HCT116 (cell line): ENCODE measurements around the gene F2R. TPM values are rescaled to one million over a fixed set of nuclear protein-coding genes. Genes with fewer than 3 reads are reported as not detected.

Experiments used
- ATAC-seq: fragments of 200-7000 bp; cut with Tn5 transposase; 2 replicates; pipeline ENCODE4 v1.9.1; 2020; ENCODE audit warnings: mild to moderate bottlenecking, moderate library complexity
- BruUV-seq: library from RNA; stranded (reverse); fragments of 400-500 nt; replicated peaks from 2 replicates; lab custom pipeline; 2021; lab: Mats Ljungman, UMichigan
- CTCF ChIA-PET: fragments of 300-600 bp; sonication (Branson Sonifier 250); formaldehyde crosslinking; loops from one replicate; lab custom pipeline; 2021; ENCODE audit warnings: antibody characterized with exemption; lab: Charles Lee
- POLR2A ChIA-PET: fragments of 300-600, 350-600 bp; sonication (Branson Sonifier 250); formaldehyde crosslinking; loops from one replicate; lab custom pipeline; 2021; ENCODE audit warnings: antibody characterized with exemption; lab: Charles Lee
- RAD21 ChIA-PET, 2 experiments: fragments of 300-600 bp; sonication (Branson Sonifier 250); formaldehyde crosslinking; loops; one replicate each; lab custom pipeline; 2023; ENCODE audit warnings: low total read pairs in 2 of 2; ENCODE audit not compliant: uncharacterized antibody in 2 of 2, unreplicated experiment in 2 of 2, low non-redundant PET in 1 of 2; lab: Charles Lee
- DNase-seq: peaks from one replicate; pipeline ENCODE4 v3.0.0-alpha.2; 2010; ENCODE audit warnings: low read depth, low spot score
- H2AFZ ChIP-seq: fragments of 200-600 bp; shearing (Covaris generic), sonication (generic); 2 replicates; pipeline ENCODE4 v1.6.1; 2017; ENCODE audit warnings: low read depth, mixed run types, mixed read lengths, antibody characterized with exemption, low read length; ENCODE audit not compliant: poor library complexity, severe bottlenecking
- H3K27ac ChIP-seq: 2 replicates; pipeline ENCODE4 v1.5.1; 2012; ENCODE audit warnings: low read depth, low read length
- H3K27me3 ChIP-seq: fragments of 200-600 bp; sonication (generic); 2 replicates; pipeline ENCODE4 v1.6.1; 2016; ENCODE audit warnings: mixed run types, low read length, mixed read lengths; ENCODE audit not compliant: insufficient read depth
- H3K36me3 ChIP-seq, 2 experiments: fragments of 200-500 bp in 1 of 2; fragments of 200-600 bp in 1 of 2; sonication (Bioruptor generic) in 1 of 2; sonication (generic) in 1 of 2; 2 replicates each; pipeline versions ENCODE4 v1.5.1 to v1.6.1; 2014 to 2016; ENCODE audit warnings: low read length in 2 of 2, inconsistent platforms in 1 of 2, mixed read lengths in 1 of 2, mixed run types in 1 of 2; ENCODE audit not compliant: insufficient read depth in 2 of 2, control insufficient read depth in 1 of 2
- H3K4me1 ChIP-seq, 2 experiments: fragments of 200-600 bp in 1 of 2; sonication (generic) in 1 of 2; 2 replicates each; pipeline versions ENCODE4 v1.5.1 to v1.6.1; 2012 to 2017; ENCODE audit warnings: low read length in 2 of 2, inconsistent platforms in 1 of 2, mild to moderate bottlenecking in 1 of 2, mixed read lengths in 1 of 2, mixed run types in 1 of 2, moderate library complexity in 1 of 2; ENCODE audit not compliant: insufficient read depth in 2 of 2, control insufficient read depth in 1 of 2
- H3K4me2 ChIP-seq: fragments of 200-600 bp; sonication (generic); 2 replicates; pipeline ENCODE4 v1.6.1; 2017; ENCODE audit warnings: mixed run types, low read length, mixed read lengths
- H3K4me3 ChIP-seq, 2 experiments: fragments of 200-600 bp in 1 of 2; sonication (generic) in 1 of 2; replicated peaks in 1 of 2; 2 replicates each; pipeline ENCODE4 v1.5.1; 2011 to 2016; ENCODE audit warnings: low read length in 2 of 2, control low read depth in 1 of 2, low read depth in 1 of 2, mild to moderate bottlenecking in 1 of 2, mixed read lengths in 1 of 2, mixed run types in 1 of 2
- H3K79me2 ChIP-seq: fragments of 200-600 bp; sonication (generic); 2 replicates; pipeline ENCODE4 v1.6.1; 2017; ENCODE audit warnings: mild to moderate bottlenecking, mixed run types, low read length, moderate library complexity, mixed read lengths; ENCODE audit not compliant: insufficient read depth
- H3K9ac ChIP-seq: fragments of 200-600 bp; sonication (generic); 2 replicates; pipeline ENCODE4 v1.6.1; 2016; ENCODE audit warnings: low read length, mixed read lengths
- H3K9me2 ChIP-seq: fragments of 200-600 bp; sonication (generic), shearing (Covaris generic); 2 replicates; pipeline ENCODE4 v1.6.1; 2017; ENCODE audit warnings: mixed run types, mild to moderate bottlenecking, moderate library complexity; ENCODE audit not compliant: insufficient read depth
- H3K9me3 ChIP-seq, 2 experiments: fragments of 200-500 bp in 1 of 2; fragments of 200-600 bp in 1 of 2; sonication (Bioruptor generic) in 1 of 2; sonication (generic) in 1 of 2; 2 replicates each; pipeline ENCODE4 v1.6.1; 2014 to 2017; ENCODE audit warnings: low read length in 2 of 2, mixed read lengths in 2 of 2, inconsistent platforms in 1 of 2, low read depth in 1 of 2, mild to moderate bottlenecking in 1 of 2, mixed run types in 1 of 2, moderate library complexity in 1 of 2; ENCODE audit not compliant: control insufficient read depth in 1 of 2, insufficient read depth in 1 of 2
- H4K20me1 ChIP-seq: fragments of 200-600 bp; sonication (generic), shearing (Covaris generic); 2 replicates; pipeline ENCODE4 v1.6.1; 2017; ENCODE audit warnings: mixed run types, mild to moderate bottlenecking, moderate library complexity; ENCODE audit not compliant: insufficient read depth
- CEBPB ChIP-seq: IDR thresholded peaks from 2 replicates; pipeline ENCODE4 v1.6.1; 2012; ENCODE audit warnings: low read depth
- EGR1 ChIP-seq: IDR thresholded peaks from 2 replicates; pipeline ENCODE4 v1.6.1; 2012; ENCODE audit warnings: low read depth
- ELF1 ChIP-seq: IDR thresholded peaks from 2 replicates; pipeline ENCODE4 v1.6.1; 2012; ENCODE audit warnings: low read depth, borderline replicate concordance
- EZH2 ChIP-seq: fragments of 200-600 bp; sonication (generic); IDR thresholded peaks from 2 replicates; pipeline ENCODE4 v1.6.1; 2017; ENCODE audit warnings: antibody characterized with exemption, mixed run types
- JUND ChIP-seq: IDR thresholded peaks from 2 replicates; pipeline ENCODE4 v1.6.1; 2012
- POLR2A ChIP-seq: IDR thresholded peaks from 2 replicates; pipeline ENCODE4 v1.7.0; 2011; ENCODE audit warnings: borderline replicate concordance; ENCODE audit not compliant: insufficient read depth, insufficient read length; ENCODE audit errors: extremely low read depth
- SIN3A ChIP-seq: IDR thresholded peaks from 2 replicates; pipeline ENCODE4 v1.6.1; 2012; ENCODE audit warnings: low read depth
- SP1 ChIP-seq: IDR thresholded peaks from 2 replicates; pipeline ENCODE4 v1.6.1; 2012; ENCODE audit warnings: low read depth
- YY1 ChIP-seq: IDR thresholded peaks from 2 replicates; pipeline ENCODE4 v1.6.1; 2011; ENCODE audit warnings: low read length, low read depth, moderate library complexity, mild to moderate bottlenecking; ENCODE audit not compliant: insufficient replicate concordance; ENCODE audit errors: extremely low read depth
- ZFX ChIP-seq: fragments of 450-650 bp; IDR thresholded peaks from 2 replicates; pipeline ENCODE4 v1.6.1; 2017
- intact Hi-C: fragments of 100-400 bp; cut with micrococcal nuclease; formaldehyde crosslinking; loops from 2 replicates; pipeline ENCODE4 v1.10.0; 2022
- total RNA-seq: library from RNA; stranded (reverse); gene quantifications from one replicate; pipeline ENCODE4 v1.2.1, GENCODE V29; 2021; ENCODE audit not compliant: unreplicated experiment
- TF ChIP-seq, protein P1 (sequence below): IDR thresholded peaks from 2 replicates; pipeline ENCODE4 v1.6.1; 2011; ENCODE audit warnings: mild to moderate bottlenecking, low read length, moderate library complexity; ENCODE audit not compliant: insufficient replicate concordance; ENCODE audit errors: extremely low read depth
- TF ChIP-seq, protein P2 (sequence below): IDR thresholded peaks from 2 replicates; pipeline ENCODE4 v1.6.1; 2012; ENCODE audit warnings: low read depth

F2R gene
- total RNA-seq, 1 experiment from 2014 or later = 16.6 TPM

DNA sequence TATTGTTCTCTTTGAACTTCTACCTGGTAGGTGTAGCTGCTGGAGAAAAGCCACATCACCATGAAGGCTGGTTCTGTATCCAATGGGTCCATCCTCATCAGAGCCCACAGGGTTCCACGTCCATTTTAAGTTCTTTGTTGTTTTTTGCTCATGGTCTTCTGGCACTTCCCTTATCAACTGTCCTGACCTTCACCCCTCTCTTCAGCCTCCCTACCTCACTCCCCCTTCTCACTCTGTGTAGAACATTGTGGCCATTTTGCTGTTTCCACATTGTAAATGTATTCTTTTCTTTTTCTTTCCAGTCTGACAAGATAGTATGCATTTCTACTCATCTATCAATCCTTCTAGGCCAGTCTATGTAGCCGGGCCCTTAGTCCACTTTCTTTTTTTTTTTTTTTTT is 48.4 kb upstream of the F2R start:
- ATAC-seq (no peak), DNase-seq (no peak)
- H2AFZ ChIP-seq = no peak overlapping the region
- no peak overlapping the region for H3K4me3 ChIP-seq
- no peak overlapping the region for H3K4me2 ChIP-seq
- intact Hi-C loops = no loop called here
- CTCF ChIA-PET = no interaction called here
- no peaks in the 10 kb centered on the region for H3K36me3 ChIP-seq
- H3K27ac ChIP-seq = no peak overlapping the region
- H3K4me1 ChIP-seq = no peaks in the 10 kb centered on the region
- H3K9ac ChIP-seq = no peak overlapping the region
- no peaks in the 10 kb centered on the region for H3K79me2 ChIP-seq
- no peaks in the 10 kb centered on the region for H3K9me2 ChIP-seq
- no TSS peak for BruUV-seq
- POLR2A ChIA-PET = interaction anchor here (0.5 to 1.1 kb wide), 2 partner anchors 10 to 126 kb away, joined by 3 to 4 read pairs; no protein-coding TSS in a partner anchor
- TF ChIP-seq POLR2A = no peak
- TF ChIP-seq CEBPB = no peak
- no peak for TF ChIP-seq EGR1
- TF ChIP-seq, protein P1, sequence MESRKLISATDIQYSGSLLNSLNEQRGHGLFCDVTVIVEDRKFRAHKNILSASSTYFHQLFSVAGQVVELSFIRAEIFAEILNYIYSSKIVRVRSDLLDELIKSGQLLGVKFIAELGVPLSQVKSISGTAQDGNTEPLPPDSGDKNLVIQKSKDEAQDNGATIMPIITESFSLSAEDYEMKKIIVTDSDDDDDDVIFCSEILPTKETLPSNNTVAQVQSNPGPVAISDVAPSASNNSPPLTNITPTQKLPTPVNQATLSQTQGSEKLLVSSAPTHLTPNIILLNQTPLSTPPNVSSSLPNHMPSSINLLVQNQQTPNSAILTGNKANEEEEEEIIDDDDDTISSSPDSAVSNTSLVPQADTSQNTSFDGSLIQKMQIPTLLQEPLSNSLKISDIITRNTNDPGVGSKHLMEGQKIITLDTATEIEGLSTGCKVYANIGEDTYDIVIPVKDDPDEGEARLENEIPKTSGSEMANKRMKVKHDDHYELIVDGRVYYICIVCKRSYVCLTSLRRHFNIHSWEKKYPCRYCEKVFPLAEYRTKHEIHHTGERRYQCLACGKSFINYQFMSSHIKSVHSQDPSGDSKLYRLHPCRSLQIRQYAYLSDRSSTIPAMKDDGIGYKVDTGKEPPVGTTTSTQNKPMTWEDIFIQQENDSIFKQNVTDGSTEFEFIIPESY = no peak
- TF ChIP-seq SIN3A = no peak
- no peak for TF ChIP-seq SP1
- no peak for TF ChIP-seq JUND
- no peak for TF ChIP-seq ZFX
- no peak for TF ChIP-seq YY1
- TF ChIP-seq ELF1 = no peak
- TF ChIP-seq EZH2 = no peak
- TF ChIP-seq, protein P2, sequence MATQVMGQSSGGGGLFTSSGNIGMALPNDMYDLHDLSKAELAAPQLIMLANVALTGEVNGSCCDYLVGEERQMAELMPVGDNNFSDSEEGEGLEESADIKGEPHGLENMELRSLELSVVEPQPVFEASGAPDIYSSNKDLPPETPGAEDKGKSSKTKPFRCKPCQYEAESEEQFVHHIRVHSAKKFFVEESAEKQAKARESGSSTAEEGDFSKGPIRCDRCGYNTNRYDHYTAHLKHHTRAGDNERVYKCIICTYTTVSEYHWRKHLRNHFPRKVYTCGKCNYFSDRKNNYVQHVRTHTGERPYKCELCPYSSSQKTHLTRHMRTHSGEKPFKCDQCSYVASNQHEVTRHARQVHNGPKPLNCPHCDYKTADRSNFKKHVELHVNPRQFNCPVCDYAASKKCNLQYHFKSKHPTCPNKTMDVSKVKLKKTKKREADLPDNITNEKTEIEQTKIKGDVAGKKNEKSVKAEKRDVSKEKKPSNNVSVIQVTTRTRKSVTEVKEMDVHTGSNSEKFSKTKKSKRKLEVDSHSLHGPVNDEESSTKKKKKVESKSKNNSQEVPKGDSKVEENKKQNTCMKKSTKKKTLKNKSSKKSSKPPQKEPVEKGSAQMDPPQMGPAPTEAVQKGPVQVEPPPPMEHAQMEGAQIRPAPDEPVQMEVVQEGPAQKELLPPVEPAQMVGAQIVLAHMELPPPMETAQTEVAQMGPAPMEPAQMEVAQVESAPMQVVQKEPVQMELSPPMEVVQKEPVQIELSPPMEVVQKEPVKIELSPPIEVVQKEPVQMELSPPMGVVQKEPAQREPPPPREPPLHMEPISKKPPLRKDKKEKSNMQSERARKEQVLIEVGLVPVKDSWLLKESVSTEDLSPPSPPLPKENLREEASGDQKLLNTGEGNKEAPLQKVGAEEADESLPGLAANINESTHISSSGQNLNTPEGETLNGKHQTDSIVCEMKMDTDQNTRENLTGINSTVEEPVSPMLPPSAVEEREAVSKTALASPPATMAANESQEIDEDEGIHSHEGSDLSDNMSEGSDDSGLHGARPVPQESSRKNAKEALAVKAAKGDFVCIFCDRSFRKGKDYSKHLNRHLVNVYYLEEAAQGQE = no peak
- no peaks in the 10 kb centered on the region for H3K9me3 ChIP-seq
- H4K20me1 ChIP-seq = no peaks in the 10 kb centered on the region
- H3K27me3 ChIP-seq = no peaks in the 10 kb centered on the region
- RAD21 ChIA-PET = no interaction called here
